Activated CD4-positive, alpha-beta T cell treated with anti-CD3 and anti-CD28 coated beads, Interleukin-2, amount 10 ng/mL, durations not matched to agents 24 days and 14 days (primary cell): Measurements from ENCODE around the gene NABP1. TPM values are rescaled to one million over a fixed set of nuclear protein-coding genes. Genes with fewer than 3 reads are reported as not detected.

Source experiments
- DNase-seq: peaks from one replicate; pipeline ENCODE4 v3.0.0; 2022
- H3K27ac Mint-ChIP-seq: one replicate; pipeline ENCODE4 v1.8.0; 2022; ENCODE audit warnings: mild to moderate bottlenecking, mixed read lengths
- H3K27me3 Mint-ChIP-seq: one replicate; pipeline ENCODE4 v1.8.0; 2022; ENCODE audit warnings: mixed read lengths
- H3K36me3 Mint-ChIP-seq: one replicate; pipeline ENCODE4 v1.8.0; 2022; ENCODE audit warnings: low read depth, mild to moderate bottlenecking, mixed read lengths
- H3K4me1 Mint-ChIP-seq: one replicate; pipeline ENCODE4 v1.8.0; 2021; ENCODE audit warnings: mixed read lengths
- H3K4me3 Mint-ChIP-seq: one replicate; pipeline ENCODE4 v1.8.0; 2022; ENCODE audit warnings: mild to moderate bottlenecking, moderate library complexity, mixed read lengths
- H3K9me3 Mint-ChIP-seq: one replicate; pipeline ENCODE4 v1.8.0; 2021; ENCODE audit warnings: mixed read lengths
- intact Hi-C: fragments of 100-400 bp; cut with micrococcal nuclease; formaldehyde crosslinking; loops from one replicate; pipeline ENCODE4 v1.15.1; 2023
- total RNA-seq: library from RNA; stranded (reverse); gene quantifications from 2 replicates; pipeline ENCODE4 v1.2.3, GENCODE V29; 2022

Gene NABP1
- total RNA-seq, 1 donor from 2014 or later: 53.1 TPM

DNA sequence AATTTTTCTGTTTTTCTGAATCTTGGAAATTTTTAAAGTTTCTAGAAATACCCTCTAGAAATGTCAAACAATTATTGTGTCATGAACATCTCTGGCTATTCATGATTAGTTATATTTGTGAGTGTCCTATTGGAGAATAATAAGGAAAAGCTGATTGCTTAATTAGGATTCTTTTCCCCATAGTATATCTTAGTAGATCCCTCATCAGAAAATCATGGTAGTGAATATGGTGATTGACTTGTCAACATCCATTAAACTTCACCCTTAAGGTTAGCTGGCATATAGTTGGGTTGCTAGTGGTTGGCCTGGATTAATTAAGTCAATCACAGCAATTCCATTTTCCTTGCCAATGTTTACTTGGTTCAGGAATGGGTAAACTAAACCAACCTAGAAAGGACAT is 18.7 kb upstream of the NABP1 start:
- intact Hi-C loops: no loop called here

DNA sequence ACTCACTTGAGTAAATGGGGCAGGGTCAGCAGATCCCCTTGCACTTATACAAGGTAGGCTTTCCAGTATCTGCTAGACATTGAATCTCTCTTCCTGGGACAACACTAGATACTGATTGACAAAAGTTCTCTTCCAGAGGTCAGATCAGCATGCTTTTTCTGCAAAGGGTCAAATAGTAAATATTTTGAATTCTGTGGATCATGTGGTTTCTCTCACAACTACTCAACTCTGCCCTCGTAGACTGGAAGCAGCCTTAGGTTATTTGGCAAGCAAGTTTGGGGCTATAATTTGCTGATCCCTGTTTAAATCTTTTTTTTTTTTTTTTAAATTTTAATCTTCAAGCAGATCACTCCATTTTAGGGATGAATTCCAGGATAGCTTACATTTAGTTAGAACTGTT is 17.4 kb upstream of the NABP1 start:
- no peak overlapping the region for H3K27ac Mint-ChIP-seq
- intact Hi-C loops: no loop called here
- peaks cover 16% of the 10 kb centered on the region for H3K9me3 Mint-ChIP-seq
- no peak overlapping the region for H3K4me3 Mint-ChIP-seq
- H3K27me3 Mint-ChIP-seq: no peaks in the 10 kb centered on the region
- peaks cover 5% of the 10 kb centered on the region for H3K36me3 Mint-ChIP-seq
- peaks cover 13% of the 10 kb centered on the region for H3K4me1 Mint-ChIP-seq
- no peak for DNase-seq

More for the DNA sequence above, 18.7 kb upstream of the NABP1 start:
- peaks cover 8% of the 10 kb centered on the region for H3K9me3 Mint-ChIP-seq
- H3K36me3 Mint-ChIP-seq: peaks cover 2% of the 10 kb centered on the region
- peaks cover 2% of the 10 kb centered on the region for H3K4me1 Mint-ChIP-seq
- H3K27ac Mint-ChIP-seq: no peak overlapping the region
- DNase-seq: no peak
- no peak overlapping the region for H3K4me3 Mint-ChIP-seq
- H3K27me3 Mint-ChIP-seq: no peaks in the 10 kb centered on the region

DNA sequence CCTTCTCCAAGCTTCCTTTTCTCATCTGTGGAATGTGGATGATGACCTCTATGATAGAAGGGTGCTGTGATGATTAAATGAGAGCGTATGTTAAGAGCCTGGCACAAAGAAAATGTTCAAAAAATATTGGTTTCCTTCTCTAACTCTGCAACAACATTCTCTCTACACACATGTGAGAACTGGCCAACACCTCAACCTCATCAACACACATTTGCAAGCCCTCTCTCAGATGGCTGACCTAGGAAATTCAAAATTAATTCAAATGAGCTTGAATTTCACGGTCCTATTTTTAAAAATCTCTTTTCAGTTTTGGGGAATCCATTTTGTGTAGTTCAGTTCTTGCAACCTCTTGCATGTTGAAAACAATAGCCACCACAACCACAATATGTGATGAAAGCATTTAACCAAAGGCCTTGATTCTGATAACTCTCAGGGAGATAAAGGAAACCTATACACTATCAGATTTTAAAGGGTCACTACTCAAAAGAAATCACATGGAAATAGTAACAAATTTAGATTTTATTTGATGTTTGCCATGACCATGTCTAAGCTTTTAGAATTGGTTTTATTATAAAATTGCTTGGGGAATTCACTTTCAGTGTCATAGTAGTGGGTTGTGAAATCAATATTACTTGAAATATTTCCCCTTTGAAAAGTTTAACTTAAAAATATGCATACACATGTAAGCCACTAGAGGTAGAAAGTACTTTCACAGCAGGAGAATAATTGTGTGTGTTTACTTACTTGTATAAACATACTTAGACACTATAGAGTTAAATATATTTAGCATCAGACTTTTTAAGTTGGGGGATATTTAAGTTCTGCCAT is 16.6 kb upstream of the NABP1 start:
- intact Hi-C loops: no loop called here
- Mint-ChIP-seq H3K27ac (no peak overlapping the region), H3K4me1 (peaks cover 14% of the 10 kb centered on the region), H3K27me3 (no peaks in the 10 kb centered on the region), H3K36me3 (peaks cover 5% of the 10 kb centered on the region), H3K4me3 (no peak overlapping the region), H3K9me3 (peaks cover 16% of the 10 kb centered on the region)
- no peak for DNase-seq

DNA sequence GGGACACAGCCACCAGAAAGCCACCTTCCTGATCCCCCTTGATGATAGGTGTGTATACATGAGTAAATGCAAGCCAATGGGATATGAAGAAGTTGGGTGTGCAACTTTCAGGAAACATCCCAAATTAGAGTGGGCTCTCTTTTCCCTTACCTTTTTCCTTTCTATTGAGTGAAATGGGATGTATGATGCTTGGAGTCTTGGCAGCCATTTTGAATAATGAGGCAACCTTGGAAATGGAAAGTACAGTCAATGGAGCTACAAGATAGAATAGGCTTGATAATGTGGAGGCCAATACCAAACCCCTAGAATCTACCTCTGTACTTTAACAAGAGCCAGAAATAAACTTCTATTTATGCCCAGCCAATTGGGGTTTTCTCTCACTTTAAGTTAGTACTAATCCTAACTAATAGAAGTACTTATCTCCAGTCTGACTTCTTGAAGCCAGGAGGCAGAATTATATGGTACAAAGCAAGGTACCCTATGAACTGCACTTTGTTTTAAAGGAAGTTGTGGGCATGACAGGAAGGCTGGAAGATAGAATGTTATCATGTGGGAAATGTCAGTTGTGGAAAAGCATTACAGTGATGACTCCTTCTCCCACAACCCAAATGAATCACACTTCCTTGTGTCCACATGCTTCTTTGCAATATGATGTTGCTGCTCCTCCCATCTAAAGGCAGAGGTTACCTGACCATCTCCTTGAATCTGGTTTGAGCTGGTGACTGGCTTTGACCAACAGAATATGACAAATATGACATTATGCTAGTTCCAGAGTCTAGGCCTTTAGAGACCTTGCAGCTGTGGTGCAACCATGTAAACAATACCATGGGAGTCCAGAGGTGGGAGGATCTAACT is 12.9 kb upstream of the NABP1 start:
- intact Hi-C loops: no loop called here
- Mint-ChIP-seq H3K36me3 (peaks cover 3% of the 10 kb centered on the region), H3K4me1 (peaks cover 24% of the 10 kb centered on the region), H3K27ac (peak overlapping the region; percentile 45), H3K4me3 (no peak overlapping the region), H3K9me3 (peaks cover 8% of the 10 kb centered on the region), H3K27me3 (no peaks in the 10 kb centered on the region)
- no peak for DNase-seq

DNA sequence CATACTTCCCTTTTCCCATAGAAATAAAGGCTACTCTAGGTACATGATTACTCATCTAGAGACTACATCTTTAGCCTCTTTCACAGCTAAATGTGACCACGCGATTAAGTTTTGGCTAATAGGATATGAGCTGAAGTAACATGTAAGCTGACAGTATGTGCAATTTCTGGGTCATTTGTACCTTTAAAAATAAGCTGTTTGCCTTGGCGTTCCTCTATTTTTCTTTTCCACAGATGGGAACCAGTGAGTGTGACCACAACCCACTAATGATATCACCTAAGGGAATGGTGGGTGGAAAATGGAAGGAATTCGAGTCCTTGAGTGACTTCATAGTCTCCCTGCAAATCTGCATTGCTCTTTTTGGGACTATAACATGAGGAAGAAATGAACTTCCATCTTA is 11.7 kb upstream of the NABP1 start:
- peaks cover 22% of the 10 kb centered on the region for H3K4me1 Mint-ChIP-seq
- H3K9me3 Mint-ChIP-seq: peaks cover 8% of the 10 kb centered on the region
- no peak overlapping the region for H3K4me3 Mint-ChIP-seq
- intact Hi-C loops: loop anchor here (1.0 kb wide), 1 partner anchor 9 kb away; no protein-coding TSS in a partner anchor
- H3K27me3 Mint-ChIP-seq: no peaks in the 10 kb centered on the region
- peaks cover 3% of the 10 kb centered on the region for H3K36me3 Mint-ChIP-seq
- H3K27ac Mint-ChIP-seq: no peak overlapping the region
- no peak for DNase-seq

DNA sequence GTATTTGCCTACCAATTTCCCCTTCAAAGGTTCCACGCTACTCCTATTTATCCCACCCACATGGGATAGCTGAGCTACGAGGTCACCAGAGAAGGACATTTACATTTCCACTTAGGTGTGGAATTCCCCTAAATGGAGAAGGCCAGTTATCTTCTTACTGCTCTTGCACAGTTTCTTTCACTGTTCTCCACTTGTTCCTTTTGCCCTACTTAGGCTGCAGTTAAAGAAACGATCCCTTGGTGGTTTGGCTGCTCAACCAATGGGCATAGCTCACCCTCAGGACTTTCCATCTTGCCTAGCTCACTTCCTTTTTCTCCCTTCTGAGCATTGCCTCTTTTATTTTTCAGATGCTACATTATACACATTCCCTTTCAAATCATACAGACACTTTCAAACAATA is 11.2 kb upstream of the NABP1 start:
- peak overlapping the region; percentile 46 for H3K27ac Mint-ChIP-seq
- no peak for DNase-seq
- peaks cover 3% of the 10 kb centered on the region for H3K36me3 Mint-ChIP-seq
- intact Hi-C loops: loop anchor here (1.0 kb wide), 1 partner anchor 9 kb away; no protein-coding TSS in a partner anchor
- H3K9me3 Mint-ChIP-seq: peaks cover 8% of the 10 kb centered on the region
- no peak overlapping the region for H3K4me3 Mint-ChIP-seq
- no peaks in the 10 kb centered on the region for H3K27me3 Mint-ChIP-seq
- peaks cover 21% of the 10 kb centered on the region for H3K4me1 Mint-ChIP-seq

DNA sequence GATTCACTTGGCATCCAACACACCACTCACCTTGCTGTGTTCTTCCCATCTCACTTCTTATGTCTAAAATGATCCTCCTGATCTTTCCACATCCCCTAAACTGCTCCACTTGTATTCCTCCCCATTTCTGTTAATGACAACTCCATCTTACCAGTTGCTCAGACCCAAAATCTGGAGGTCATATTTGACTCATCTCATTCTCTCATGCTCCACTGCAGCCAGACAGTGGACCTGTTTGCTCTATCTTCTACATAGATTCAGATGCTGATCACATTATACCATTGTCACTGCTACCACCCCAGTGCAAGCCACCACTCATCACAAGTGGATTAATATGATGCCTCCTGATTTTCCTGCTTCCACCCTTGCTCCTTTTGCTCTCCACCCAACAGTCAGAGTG is 7.9 kb upstream of the NABP1 start:
- peaks cover 2% of the 10 kb centered on the region for H3K36me3 Mint-ChIP-seq
- peaks cover 18% of the 10 kb centered on the region for H3K4me1 Mint-ChIP-seq
- H3K9me3 Mint-ChIP-seq: peaks cover 5% of the 10 kb centered on the region
- intact Hi-C loops: loop anchor here (10.0 kb wide), 2 partner anchors 605 to 1905 kb away; partner anchors contain the start of gene OSGEPL1
- H3K27ac Mint-ChIP-seq: no peak overlapping the region
- H3K4me3 Mint-ChIP-seq: no peak overlapping the region
- no peaks in the 10 kb centered on the region for H3K27me3 Mint-ChIP-seq
- no peak for DNase-seq

DNA sequence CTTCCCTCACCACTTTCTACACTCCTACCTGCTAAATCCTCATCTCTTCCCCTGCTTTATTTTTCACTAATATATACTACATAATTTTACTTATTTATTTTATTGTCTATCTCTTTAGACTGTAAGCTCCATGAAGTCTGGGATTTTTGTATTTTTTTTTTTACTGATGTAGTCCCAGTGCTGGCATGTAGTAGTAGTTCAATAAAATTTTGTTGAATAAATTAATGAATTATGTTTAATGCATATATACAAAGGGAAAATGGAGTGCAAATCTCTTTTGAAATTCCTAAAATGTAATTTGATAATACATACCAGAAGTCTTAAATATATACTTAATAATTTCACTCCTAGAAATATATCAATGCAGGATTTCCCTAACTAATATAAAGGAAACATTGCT is 7.1 kb upstream of the NABP1 start:
- no peak overlapping the region for H3K4me3 Mint-ChIP-seq
- H3K9me3 Mint-ChIP-seq: peaks cover 5% of the 10 kb centered on the region
- peaks cover 2% of the 10 kb centered on the region for H3K36me3 Mint-ChIP-seq
- no peaks in the 10 kb centered on the region for H3K27me3 Mint-ChIP-seq
- intact Hi-C loops: loop anchor here (10.0 kb wide), 2 partner anchors 606 to 1906 kb away; partner anchors contain the start of gene OSGEPL1
- H3K4me1 Mint-ChIP-seq: peaks cover 17% of the 10 kb centered on the region
- no peak overlapping the region for H3K27ac Mint-ChIP-seq
- DNase-seq: no peak

DNA sequence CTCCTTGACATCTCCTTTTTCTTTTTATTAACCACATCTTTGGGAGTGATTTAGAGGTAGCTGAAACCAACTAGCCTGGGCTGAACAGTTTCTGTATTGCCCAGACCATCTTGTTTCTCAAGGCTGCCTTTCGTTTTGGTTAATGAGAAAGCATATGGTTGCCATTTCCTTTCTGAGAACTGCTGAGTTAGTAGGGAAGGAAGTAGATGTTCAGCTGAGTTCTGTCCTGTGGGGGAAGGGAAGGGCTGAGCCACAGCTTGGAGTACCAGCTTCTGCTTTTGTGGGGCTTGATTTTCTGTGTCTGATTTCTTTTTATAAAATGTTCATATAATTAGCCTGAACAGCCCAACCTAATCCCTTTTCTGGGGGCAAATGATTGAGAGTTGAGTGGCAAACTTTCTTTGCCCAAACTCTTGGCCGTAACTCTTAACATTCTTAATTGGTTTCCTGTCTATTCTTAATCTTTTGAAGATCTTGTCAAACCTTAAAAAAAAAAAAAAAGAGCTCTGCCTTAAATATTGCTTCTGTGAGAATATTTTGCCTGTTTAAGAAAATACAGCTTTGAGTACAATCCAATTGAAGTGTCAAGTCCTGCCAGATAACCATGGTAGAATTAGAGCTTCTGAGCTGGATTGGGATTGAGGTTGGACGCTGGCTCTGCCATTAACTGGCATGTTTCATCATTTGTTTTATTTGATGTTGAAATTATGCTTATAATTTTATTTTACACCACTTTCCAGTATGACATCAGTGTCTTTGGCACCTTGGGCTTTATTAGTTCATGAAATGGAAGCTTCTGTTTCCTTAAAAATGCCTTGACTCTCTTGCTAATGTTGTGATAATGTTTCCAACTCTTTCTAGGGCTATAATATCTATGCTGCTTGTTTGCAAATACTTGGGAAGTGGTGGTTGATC is 1.9 kb upstream of the NABP1 start:
- intact Hi-C loops: loop anchor here (1.0 to 10.0 kb wide), 6 partner anchors 10 to 1911 kb away; partner anchors contain the start of gene OSGEPL1
- peaks cover 5% of the 10 kb centered on the region for H3K9me3 Mint-ChIP-seq
- peaks cover 22% of the 10 kb centered on the region for H3K36me3 Mint-ChIP-seq
- peak; percentile 91 for DNase-seq
- peaks cover 38% of the 10 kb centered on the region for H3K4me1 Mint-ChIP-seq
- H3K27ac Mint-ChIP-seq: peak overlapping the region; percentile 100
- peak overlapping the region; percentile 99 for H3K4me3 Mint-ChIP-seq
- H3K27me3 Mint-ChIP-seq: no peaks in the 10 kb centered on the region

DNA sequence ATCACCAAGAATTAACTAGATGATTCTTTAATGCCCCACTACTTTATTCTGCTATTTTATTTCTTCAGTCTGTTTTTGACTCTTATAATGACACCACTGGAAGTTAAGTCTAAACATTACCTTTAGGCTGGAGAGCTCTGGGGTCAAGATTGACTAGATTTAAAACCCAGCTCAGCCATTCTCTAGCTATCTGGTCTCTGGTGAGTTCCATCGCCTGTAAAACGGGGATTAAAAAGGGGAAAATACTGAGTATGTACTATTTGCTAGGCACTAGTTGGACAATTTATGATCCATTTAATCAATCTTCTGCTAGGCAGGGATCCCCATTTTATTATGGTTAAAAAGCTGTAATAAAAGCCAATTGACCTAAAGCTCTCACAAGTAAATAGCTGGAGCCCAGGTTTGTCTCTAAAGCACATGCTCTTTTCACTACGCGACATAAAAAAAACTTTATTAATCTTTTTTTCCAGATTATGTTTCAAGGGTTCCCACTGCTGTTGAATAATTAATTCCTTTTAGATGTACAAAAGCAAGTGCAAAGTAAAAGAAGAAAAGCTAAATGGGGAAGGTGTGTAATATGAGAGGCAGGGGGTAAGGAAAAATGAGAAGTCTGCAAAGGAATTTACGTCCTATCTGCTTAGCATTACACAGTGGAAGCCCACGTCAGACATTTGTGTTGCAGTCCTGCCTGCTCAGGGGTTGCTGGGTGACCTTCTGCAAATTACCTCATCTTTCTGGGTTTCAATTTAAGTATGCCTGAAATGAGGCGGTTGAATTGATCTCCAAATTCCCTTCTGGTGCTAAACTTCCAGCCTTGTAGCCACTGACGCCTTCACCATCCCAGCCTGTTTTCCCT is 918 bp upstream of the NABP1 start:
- Mint-ChIP-seq H3K36me3 (peaks cover 30% of the 10 kb centered on the region), H3K27ac (peak overlapping the region; percentile 100), H3K4me1 (peaks cover 39% of the 10 kb centered on the region), H3K27me3 (no peaks in the 10 kb centered on the region), H3K4me3 (peak overlapping the region; percentile 99), H3K9me3 (peaks cover 5% of the 10 kb centered on the region)
- peak; percentile 86 for DNase-seq
- intact Hi-C loops: loop anchor here (1.0 to 10.0 kb wide), 8 partner anchors 40 to 1912 kb away; partner anchors contain the start of gene OSGEPL1

DNA sequence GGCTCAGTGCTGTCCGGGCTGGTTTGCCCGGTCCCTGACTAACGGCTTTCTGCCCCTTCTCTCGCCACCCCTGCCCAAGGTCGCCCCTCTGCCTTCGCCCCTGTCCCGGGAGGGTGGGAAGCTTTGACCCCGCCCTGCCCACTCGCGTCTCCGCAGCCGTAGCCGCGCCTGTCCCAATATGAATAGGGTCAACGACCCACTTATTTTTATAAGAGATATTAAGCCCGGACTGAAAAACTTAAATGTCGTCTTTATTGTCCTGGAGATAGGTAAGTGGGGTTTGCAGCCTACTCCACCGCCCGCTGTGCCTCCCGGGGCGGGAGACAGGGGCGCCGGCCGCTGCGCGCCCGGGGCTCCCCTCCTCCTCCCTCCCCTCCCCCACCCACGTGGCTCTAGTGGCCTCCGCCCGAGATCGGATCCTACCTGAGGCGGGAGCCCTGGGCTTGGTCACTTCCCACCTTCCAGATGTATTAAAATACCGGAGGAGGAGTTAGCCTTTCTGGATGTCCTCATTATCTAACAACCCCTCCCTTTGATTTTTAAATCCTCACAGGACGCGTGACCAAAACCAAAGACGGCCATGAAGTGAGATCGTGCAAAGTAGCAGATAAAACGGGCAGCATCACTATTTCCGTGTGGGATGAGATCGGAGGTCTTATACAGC is 633 bp downstream of the NABP1 start:
- H3K9me3 Mint-ChIP-seq: no peaks in the 10 kb centered on the region
- peak overlapping the region; percentile 99 for H3K4me3 Mint-ChIP-seq
- peaks cover 42% of the 10 kb centered on the region for H3K36me3 Mint-ChIP-seq
- DNase-seq: peak; percentile 82
- intact Hi-C loops: loop anchor here (2.0 to 10.0 kb wide), 8 partner anchors 62 to 1914 kb away; partner anchors contain the start of genes OSGEPL1 and STAT4
- peak overlapping the region; percentile 100 for H3K27ac Mint-ChIP-seq
- no peaks in the 10 kb centered on the region for H3K27me3 Mint-ChIP-seq
- peaks cover 48% of the 10 kb centered on the region for H3K4me1 Mint-ChIP-seq
